ENCODE measurements around the gene DIRAS1. TPM values are rescaled to one million over a fixed set of nuclear protein-coding genes. Genes with fewer than 3 reads are reported as not detected.
"Not testable (repeated sequence)": the region's sequence is repeated elsewhere in the genome, so short reads cannot be mapped to it uniquely, and the experiment has no call there.

Gene DIRAS1
- total RNA-seq, 4 donors from 2014 or later, result 0.18 to 23.1 (median 1.4) TPM

DNA sequence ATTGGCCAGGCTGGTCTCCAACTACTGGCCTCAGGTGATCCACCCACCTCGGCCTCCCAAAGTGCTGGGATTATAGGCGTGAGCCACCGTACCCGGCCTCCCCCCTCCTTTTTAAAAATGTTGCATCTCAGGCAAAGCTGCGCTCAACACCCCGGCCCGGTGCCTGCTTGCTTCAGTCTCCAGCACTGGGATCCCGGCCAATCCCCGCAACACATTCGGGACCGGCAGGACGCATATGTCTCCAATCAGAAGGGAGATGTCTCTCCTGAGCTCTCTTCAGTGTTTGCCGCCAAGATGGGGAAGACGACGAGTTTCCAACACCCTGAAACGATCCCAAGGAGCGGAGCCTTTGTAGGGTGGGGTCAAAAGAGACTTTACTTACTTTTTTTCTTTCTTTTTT is 34.8 kb downstream of the DIRAS1 start:
- H3K27ac ChIP-seq, result no peak overlapping the region
- no peak for TF ChIP-seq POLR2A (IDR thresholded peaks at IDR 0.05)
- TF ChIP-seq, protein P1, sequence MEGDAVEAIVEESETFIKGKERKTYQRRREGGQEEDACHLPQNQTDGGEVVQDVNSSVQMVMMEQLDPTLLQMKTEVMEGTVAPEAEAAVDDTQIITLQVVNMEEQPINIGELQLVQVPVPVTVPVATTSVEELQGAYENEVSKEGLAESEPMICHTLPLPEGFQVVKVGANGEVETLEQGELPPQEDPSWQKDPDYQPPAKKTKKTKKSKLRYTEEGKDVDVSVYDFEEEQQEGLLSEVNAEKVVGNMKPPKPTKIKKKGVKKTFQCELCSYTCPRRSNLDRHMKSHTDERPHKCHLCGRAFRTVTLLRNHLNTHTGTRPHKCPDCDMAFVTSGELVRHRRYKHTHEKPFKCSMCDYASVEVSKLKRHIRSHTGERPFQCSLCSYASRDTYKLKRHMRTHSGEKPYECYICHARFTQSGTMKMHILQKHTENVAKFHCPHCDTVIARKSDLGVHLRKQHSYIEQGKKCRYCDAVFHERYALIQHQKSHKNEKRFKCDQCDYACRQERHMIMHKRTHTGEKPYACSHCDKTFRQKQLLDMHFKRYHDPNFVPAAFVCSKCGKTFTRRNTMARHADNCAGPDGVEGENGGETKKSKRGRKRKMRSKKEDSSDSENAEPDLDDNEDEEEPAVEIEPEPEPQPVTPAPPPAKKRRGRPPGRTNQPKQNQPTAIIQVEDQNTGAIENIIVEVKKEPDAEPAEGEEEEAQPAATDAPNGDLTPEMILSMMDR (IDR thresholded peaks at IDR 0.05), result no peak
- H3K9me3 ChIP-seq, result no peaks in the 10 kb centered on the region
- H3K27me3 ChIP-seq, result no peaks in the 10 kb centered on the region
- no peaks in the 10 kb centered on the region for H3K36me3 ChIP-seq
- no peak for DNase-seq
- H3K4me3 ChIP-seq, result no peak overlapping the region
- H3K4me1 ChIP-seq, result no peaks in the 10 kb centered on the region

DNA sequence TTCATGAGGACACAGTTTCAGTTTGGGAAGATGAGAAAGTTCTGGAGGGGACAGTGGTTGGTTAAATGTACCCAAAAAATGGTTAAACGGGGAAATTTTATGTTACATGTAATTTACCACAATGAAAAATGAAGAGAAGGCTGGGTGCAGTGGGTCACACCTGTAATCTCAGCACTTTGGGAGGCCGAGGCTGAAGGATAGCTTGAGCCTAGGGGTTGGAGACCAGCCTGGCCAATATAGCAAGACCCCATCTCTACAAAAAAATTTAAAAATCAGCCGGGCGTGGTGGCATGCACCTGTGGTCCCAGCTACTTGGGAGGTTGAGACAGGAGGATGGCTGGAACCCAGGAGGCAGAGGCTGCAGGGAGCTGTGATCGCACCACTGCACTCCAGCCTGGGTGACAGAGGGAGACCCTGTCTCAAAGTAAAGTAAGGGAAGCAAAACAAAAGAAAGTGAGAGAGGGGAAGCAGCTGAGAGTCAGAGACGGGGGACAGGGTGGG is 35.9 kb downstream of the DIRAS1 start:
- Histone ChIP-seq H3K4me3 (no peak overlapping the region), H3K27ac (no peak overlapping the region), H3K4me1 (peaks cover 0 to 3% (median 0%) of the 10 kb centered on the region in 4 donors), H3K9me3 (no peaks in the 10 kb centered on the region), H3K27me3 (no peaks in the 10 kb centered on the region), H3K36me3 (no peaks in the 10 kb centered on the region)
- TF ChIP-seq, protein P1 (IDR thresholded peaks at IDR 0.05), result no peak
- no peak for TF ChIP-seq POLR2A (IDR thresholded peaks at IDR 0.05)
- DNase-seq, result no peak

- no peaks in the 10 kb centered on the region for H3K9me3 ChIP-seq
- H3K4me1 ChIP-seq, result peaks cover 0 to 3% (median under 1%) of the 10 kb centered on the region in 4 donors
- no peak for TF ChIP-seq POLR2A (IDR thresholded peaks at IDR 0.05)
- TF ChIP-seq, protein P1 (IDR thresholded peaks at IDR 0.05), result no peak
- no peak overlapping the region for H3K4me3 ChIP-seq
- peak overlapping the region in 1 of 4 donors; percentile 83 for H3K27ac ChIP-seq
- no peaks in the 10 kb centered on the region for H3K27me3 ChIP-seq
- no peak for DNase-seq
- no peaks in the 10 kb centered on the region for H3K36me3 ChIP-seq
Measured at GRCh38 chr19:2683430-2684003, 37.7 kb downstream of the DIRAS1 start.

- H3K36me3 ChIP-seq, result no peaks in the 10 kb centered on the region
- no peaks in the 10 kb centered on the region for H3K9me3 ChIP-seq
- H3K4me3 ChIP-seq, result no peak overlapping the region
- peak in 2 of 3 donors; percentile 72 to 73 for DNase-seq
- peaks cover 0 to 9% (median 2%) of the 10 kb centered on the region in 4 donors for H3K4me1 ChIP-seq
- TF ChIP-seq, protein P1 (IDR thresholded peaks at IDR 0.05), result no peak
- no peak for TF ChIP-seq POLR2A (IDR thresholded peaks at IDR 0.05)
- H3K27me3 ChIP-seq, result no peaks in the 10 kb centered on the region
- peak overlapping the region in 3 of 4 donors; percentile 26 to 91 (median 83) for H3K27ac ChIP-seq
Measured at GRCh38 chr19:2680808-2681207, 40.4 kb downstream of the DIRAS1 start.

- no peak for TF ChIP-seq POLR2A (IDR thresholded peaks at IDR 0.05)
- TF ChIP-seq, protein P1 (IDR thresholded peaks at IDR 0.05), result no peak
- H3K27ac ChIP-seq, result peak overlapping the region in 2 of 4 donors; percentile 83 to 91
- peaks cover 0 to 9% (median 2%) of the 10 kb centered on the region in 4 donors for H3K4me1 ChIP-seq
- no peaks in the 10 kb centered on the region for H3K9me3 ChIP-seq
- H3K4me3 ChIP-seq, result no peak overlapping the region
- no peak for DNase-seq
- no peaks in the 10 kb centered on the region for H3K27me3 ChIP-seq
- no peaks in the 10 kb centered on the region for H3K36me3 ChIP-seq
Measured at GRCh38 chr19:2679439-2679838, 41.7 kb downstream of the DIRAS1 start.

GRCh38 chr19:2678948-2679347 is 42.2 kb downstream of the DIRAS1 start:
- H3K27me3 ChIP-seq, H3K9me3 ChIP-seq, H3K4me3 ChIP-seq, DNase-seq, H3K36me3 ChIP-seq, H3K4me1 ChIP-seq: not testable (repeated sequence)
- H3K27ac ChIP-seq, result peak overlapping the region in 2 of 4 donors; percentile 83 to 91
